H1 (cell line): ENCODE measurements around the gene PRKCH. TPM values are rescaled to one million over a fixed set of nuclear protein-coding genes. Genes with fewer than 3 reads are reported as not detected.

Source experiments
- CBX8 ChIP-seq: fragments of 300-800, 300-1000 bp; sonication (generic); IDR thresholded peaks from 2 replicates; pipeline ENCODE4 v1.7.1; 2016; ENCODE audit warnings: low read depth, low read length, borderline replicate concordance
- CEBPB ChIP-seq: IDR thresholded peaks from 2 replicates; pipeline ENCODE4 v1.6.1; 2012; ENCODE audit warnings: low read depth, low read length
- CHD7 ChIP-seq: fragments of 300-600 bp; sonication (generic); IDR thresholded peaks from 2 replicates; pipeline ENCODE4 v1.7.1; 2012; ENCODE audit warnings: low read length, moderate library complexity, mild to moderate bottlenecking, inconsistent platforms; ENCODE audit not compliant: insufficient replicate concordance
- HDAC2 ChIP-seq, 2 experiments: fragments of 300-600 bp in 1 of 2; sonication (generic) in 1 of 2; IDR thresholded peaks; 2 replicates each; pipeline ENCODE4 v1.6.1; 2011 to 2012; ENCODE audit warnings: low read depth in 2 of 2, low read length in 2 of 2, mild to moderate bottlenecking in 2 of 2, moderate library complexity in 2 of 2, borderline replicate concordance in 1 of 2, inconsistent platforms in 1 of 2
- JUND ChIP-seq: IDR thresholded peaks from 2 replicates; pipeline ENCODE4 v1.6.1; 2011; ENCODE audit warnings: mild to moderate bottlenecking, improper control_type of control experiment, low read length
- NANOG ChIP-seq: IDR thresholded peaks from 2 replicates; pipeline ENCODE4 v1.6.1; 2011; ENCODE audit warnings: low read length, low read depth, mild to moderate bottlenecking, inconsistent platforms; ENCODE audit not compliant: insufficient read depth, poor library complexity, severe bottlenecking
- SIX5 ChIP-seq: IDR thresholded peaks from 2 replicates; pipeline ENCODE4 v1.6.1; 2011; ENCODE audit warnings: mild to moderate bottlenecking, low read depth, low read length
- TAF7 ChIP-seq: optimal IDR thresholded peaks from 2 replicates; pipeline ENCODE3; 2011; ENCODE audit warnings: low read depth, mild to moderate bottlenecking, inconsistent platforms, low read length, moderate library complexity, borderline replicate concordance
- YY1 ChIP-seq: IDR thresholded peaks from 2 replicates; pipeline ENCODE4 v1.6.1; 2011; ENCODE audit warnings: low read depth, mild to moderate bottlenecking, low read length
- polyA plus RNA-seq, 7 experiments: library from polyadenylated mRNA; depleted of rRNA in 3 of 7; stranded (reverse) in 5 of 7; unstranded in 2 of 7; fragments of >200 nt in 5 of 7; fragments of 200-250 nt in 2 of 7; gene quantifications; 1 replicate in 5 of 7; 2 replicates in 1 of 7; 4 replicates in 1 of 7; pipeline versions ENCODE4 v1.2.1 to v1.2.3, GENCODE V29; 2011 to 2013; ENCODE audit warnings: missing spikeins in 2 of 7, mixed read lengths in 2 of 7
- total RNA-seq: library from RNA; stranded (reverse); fragmentation: NEBNext Ultra II Directional; extraction: Animal tissue kit (Norgen Biotek cat#: 25700); gene quantifications from 2 replicates; pipeline ENCODE4 v1.2.1, GENCODE V29; 2021

The PRKCH gene
- total and polyA plus RNA-seq, 2 of the 8 experiments (the other 6 are each of a cell fraction or from before 2014, with no cell fraction given), result 6.4 to 7.0 TPM

DNA sequence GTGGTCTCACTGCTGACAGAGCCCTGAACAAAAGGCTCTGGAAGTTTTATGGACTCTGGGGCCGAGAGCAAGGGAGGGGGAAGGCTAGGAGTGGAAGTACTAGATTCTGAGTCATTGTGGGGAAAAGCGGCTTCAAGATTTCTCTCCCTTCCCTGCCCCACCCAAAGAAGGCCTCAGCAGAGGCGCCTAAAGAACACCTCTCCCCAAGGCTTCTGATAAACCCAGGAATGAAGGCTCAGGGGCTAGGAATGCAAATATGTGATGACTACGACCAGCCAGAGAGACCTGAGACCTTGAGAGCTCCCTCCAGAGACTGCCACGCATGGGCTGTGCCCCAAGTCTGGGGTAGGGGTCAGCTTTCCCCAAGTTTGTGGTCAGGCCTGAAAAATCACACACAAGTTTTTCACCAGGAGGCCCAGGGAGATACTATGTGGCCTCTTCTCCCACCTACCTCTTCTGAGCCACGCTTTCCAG lies 243.3 kb downstream of the PRKCH start (continued):
- TF ChIP-seq CHD7 (no peak), CEBPB (no peak), TAF7 (no peak), NANOG (no peak), CBX8 (no peak), SIX5 (no peak), YY1 (no peak), JUND (no peak), HDAC2 (IDR thresholded peaks at IDR 0.05; ENCODE audit: borderline replicate concordance in 1 of 2, low read depth in 2 of 2, low read length in 2 of 2) (no peak)
